Ishikawa (cell line): ENCODE data around the gene CFAP119.

Experiments used
- EP300 ChIP-seq: IDR thresholded peaks from 2 replicates; pipeline ENCODE4 v1.6.1; 2012; ENCODE audit warnings: borderline replicate concordance
- TF ChIP-seq, protein P1 (sequence below): IDR thresholded peaks from 2 replicates; pipeline ENCODE4 v1.6.1; 2012; ENCODE audit warnings: low read depth, mild to moderate bottlenecking

- TF ChIP-seq, protein P1, sequence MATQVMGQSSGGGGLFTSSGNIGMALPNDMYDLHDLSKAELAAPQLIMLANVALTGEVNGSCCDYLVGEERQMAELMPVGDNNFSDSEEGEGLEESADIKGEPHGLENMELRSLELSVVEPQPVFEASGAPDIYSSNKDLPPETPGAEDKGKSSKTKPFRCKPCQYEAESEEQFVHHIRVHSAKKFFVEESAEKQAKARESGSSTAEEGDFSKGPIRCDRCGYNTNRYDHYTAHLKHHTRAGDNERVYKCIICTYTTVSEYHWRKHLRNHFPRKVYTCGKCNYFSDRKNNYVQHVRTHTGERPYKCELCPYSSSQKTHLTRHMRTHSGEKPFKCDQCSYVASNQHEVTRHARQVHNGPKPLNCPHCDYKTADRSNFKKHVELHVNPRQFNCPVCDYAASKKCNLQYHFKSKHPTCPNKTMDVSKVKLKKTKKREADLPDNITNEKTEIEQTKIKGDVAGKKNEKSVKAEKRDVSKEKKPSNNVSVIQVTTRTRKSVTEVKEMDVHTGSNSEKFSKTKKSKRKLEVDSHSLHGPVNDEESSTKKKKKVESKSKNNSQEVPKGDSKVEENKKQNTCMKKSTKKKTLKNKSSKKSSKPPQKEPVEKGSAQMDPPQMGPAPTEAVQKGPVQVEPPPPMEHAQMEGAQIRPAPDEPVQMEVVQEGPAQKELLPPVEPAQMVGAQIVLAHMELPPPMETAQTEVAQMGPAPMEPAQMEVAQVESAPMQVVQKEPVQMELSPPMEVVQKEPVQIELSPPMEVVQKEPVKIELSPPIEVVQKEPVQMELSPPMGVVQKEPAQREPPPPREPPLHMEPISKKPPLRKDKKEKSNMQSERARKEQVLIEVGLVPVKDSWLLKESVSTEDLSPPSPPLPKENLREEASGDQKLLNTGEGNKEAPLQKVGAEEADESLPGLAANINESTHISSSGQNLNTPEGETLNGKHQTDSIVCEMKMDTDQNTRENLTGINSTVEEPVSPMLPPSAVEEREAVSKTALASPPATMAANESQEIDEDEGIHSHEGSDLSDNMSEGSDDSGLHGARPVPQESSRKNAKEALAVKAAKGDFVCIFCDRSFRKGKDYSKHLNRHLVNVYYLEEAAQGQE: no peak
- TF ChIP-seq EP300: no peak
Observed at GRCh38 chr16:30724641-30725417, 37.0 kb downstream of the CFAP119 start.
